Measurements from ENCODE around the gene KCNN3. TPM values are rescaled to one million over a fixed set of nuclear protein-coding genes. Genes with fewer than 3 reads are reported as not detected.

KCNN3 gene
- total RNA-seq, 1 experiment from 2014 or later: not detected

- Histone ChIP-seq H3K9me3 (replicated peaks) (no peaks in the 10 kb centered on the region), H3K27me3 (replicated peaks) (peaks cover 16% of the 10 kb centered on the region; the same call in 1 of the 2 replicates), H3K4me1 (replicated peaks) (no peaks in the 10 kb centered on the region), H3K4me3 (no peak overlapping the region), H3K27ac (no peak overlapping the region), H3K36me3 (no peaks in the 10 kb centered on the region)
- DNase-seq (ENCODE audit: low read depth in 1 of 2, low spot score in 2 of 2): no peak
These were observed 110.3 kb downstream of the KCNN3 start for GRCh38 chr1:154759793-154760192.

- Histone ChIP-seq H3K27me3 (replicated peaks) (peaks cover 21% of the 10 kb centered on the region; the same call in 1 of the 2 replicates), H3K9me3 (replicated peaks) (no peaks in the 10 kb centered on the region)
These were observed 110.9 kb downstream of the KCNN3 start for GRCh38 chr1:154759196-154759595.

GRCh38 chr1:154758346-154758745 is 111.7 kb downstream of the KCNN3 start:
- no peak for DNase-seq (ENCODE audit: low read depth in 1 of 2, low spot score in 2 of 2)
- Histone ChIP-seq H3K9me3 (replicated peaks) (no peaks in the 10 kb centered on the region), H3K36me3 (no peaks in the 10 kb centered on the region), H3K27ac (no peak overlapping the region), H3K4me3 (no peak overlapping the region), H3K4me1 (replicated peaks) (no peaks in the 10 kb centered on the region), H3K27me3 (replicated peaks) (peaks cover 16% of the 10 kb centered on the region; the same call in 1 of the 2 replicates)

More at GRCh38 chr1:154759196-154759595, 110.9 kb downstream of the KCNN3 start:
- Histone ChIP-seq H3K4me3 (no peak overlapping the region), H3K4me1 (replicated peaks) (no peaks in the 10 kb centered on the region), H3K36me3 (no peaks in the 10 kb centered on the region), H3K27ac (no peak overlapping the region)
- DNase-seq (ENCODE audit: low read depth in 1 of 2, low spot score in 2 of 2): no peak

GRCh38 chr1:154756793-154757548 is 113.1 kb downstream of the KCNN3 start:
- Histone ChIP-seq H3K9me3 (replicated peaks) (no peaks in the 10 kb centered on the region), H3K4me1 (replicated peaks) (no peaks in the 10 kb centered on the region), H3K27ac (no peak overlapping the region), H3K27me3 (replicated peaks) (peaks cover 8% of the 10 kb centered on the region; the same call in 1 of the 2 replicates), H3K4me3 (no peak overlapping the region), H3K36me3 (no peaks in the 10 kb centered on the region)
- no peak for DNase-seq (ENCODE audit: low read depth in 1 of 2, low spot score in 2 of 2)

GRCh38 chr1:154755858-154756730 is 114.0 kb downstream of the KCNN3 start:
- H3K27me3 ChIP-seq (replicated peaks): peaks cover 9% of the 10 kb centered on the region
- no peaks in the 10 kb centered on the region for H3K4me1 ChIP-seq (replicated peaks)

GRCh38 chr1:154753426-154753825 is 116.7 kb downstream of the KCNN3 start:
- H3K27ac ChIP-seq: no peak overlapping the region
- no peak overlapping the region for H3K4me3 ChIP-seq
- peaks cover 17% of the 10 kb centered on the region for H3K27me3 ChIP-seq (replicated peaks)
- H3K4me1 ChIP-seq (replicated peaks): no peaks in the 10 kb centered on the region
- H3K9me3 ChIP-seq (replicated peaks): no peaks in the 10 kb centered on the region
- no peak for DNase-seq (ENCODE audit: low read depth in 1 of 2, low spot score in 2 of 2)
- no peaks in the 10 kb centered on the region for H3K36me3 ChIP-seq

More at GRCh38 chr1:154755858-154756730, 114.0 kb downstream of the KCNN3 start:
- no peak overlapping the region for H3K27ac ChIP-seq
- no peak for DNase-seq (ENCODE audit: low read depth in 1 of 2, low spot score in 2 of 2)
- H3K4me3 ChIP-seq: no peak overlapping the region
- H3K9me3 ChIP-seq (replicated peaks): no peaks in the 10 kb centered on the region
- H3K36me3 ChIP-seq: no peaks in the 10 kb centered on the region

GRCh38 chr1:154752273-154753030 is 117.6 kb downstream of the KCNN3 start:
- H3K27me3 ChIP-seq (replicated peaks): peaks cover 17% of the 10 kb centered on the region

GRCh38 chr1:154751690-154752089 is 118.4 kb downstream of the KCNN3 start:
- Histone ChIP-seq H3K4me3 (no peak overlapping the region), H3K4me1 (replicated peaks) (no peaks in the 10 kb centered on the region), H3K9me3 (replicated peaks) (no peaks in the 10 kb centered on the region), H3K27ac (no peak overlapping the region), H3K27me3 (replicated peaks) (peaks cover 17% of the 10 kb centered on the region), H3K36me3 (no peaks in the 10 kb centered on the region)
- no peak for DNase-seq (ENCODE audit: low read depth in 1 of 2, low spot score in 2 of 2)

More at GRCh38 chr1:154752273-154753030, 117.6 kb downstream of the KCNN3 start:
- Histone ChIP-seq H3K4me3 (no peak overlapping the region), H3K27ac (no peak overlapping the region), H3K4me1 (replicated peaks) (no peaks in the 10 kb centered on the region), H3K9me3 (replicated peaks) (no peaks in the 10 kb centered on the region), H3K36me3 (no peaks in the 10 kb centered on the region)
- no peak for DNase-seq (ENCODE audit: low read depth in 1 of 2, low spot score in 2 of 2)

GRCh38 chr1:154750681-154751665 is 119.1 kb downstream of the KCNN3 start:
- no peaks in the 10 kb centered on the region for H3K4me1 ChIP-seq (replicated peaks)
- DNase-seq (ENCODE audit: low read depth in 1 of 2, low spot score in 2 of 2): no peak
- no peak overlapping the region for H3K4me3 ChIP-seq
- no peaks in the 10 kb centered on the region for H3K9me3 ChIP-seq (replicated peaks)
- H3K36me3 ChIP-seq: no peaks in the 10 kb centered on the region
- peaks cover 17% of the 10 kb centered on the region for H3K27me3 ChIP-seq (replicated peaks)
- no peak overlapping the region for H3K27ac ChIP-seq

GRCh38 chr1:154749078-154749760 is 120.9 kb downstream of the KCNN3 start:
- H3K27ac ChIP-seq: no peak overlapping the region
- no peaks in the 10 kb centered on the region for H3K36me3 ChIP-seq
- H3K27me3 ChIP-seq (replicated peaks): peaks cover 12% of the 10 kb centered on the region
- H3K4me3 ChIP-seq: no peak overlapping the region
- H3K9me3 ChIP-seq (replicated peaks): no peaks in the 10 kb centered on the region
- no peaks in the 10 kb centered on the region for H3K4me1 ChIP-seq (replicated peaks)
- DNase-seq (ENCODE audit: low read depth in 1 of 2, low spot score in 2 of 2): peak; percentile 32 to 64

GRCh38 chr1:154748405-154748775 is 121.7 kb downstream of the KCNN3 start:
- peaks cover 15% of the 10 kb centered on the region for H3K27me3 ChIP-seq (replicated peaks)
- no peak overlapping the region for H3K27ac ChIP-seq

GRCh38 chr1:154747740-154748404 is 122.2 kb downstream of the KCNN3 start:
- Histone ChIP-seq H3K27me3 (replicated peaks) (peaks cover 15% of the 10 kb centered on the region), H3K4me1 (replicated peaks) (no peaks in the 10 kb centered on the region), H3K36me3 (no peaks in the 10 kb centered on the region), H3K27ac (no peak overlapping the region), H3K9me3 (replicated peaks) (no peaks in the 10 kb centered on the region), H3K4me3 (no peak overlapping the region)
- no peak for DNase-seq (ENCODE audit: low read depth in 1 of 2, low spot score in 2 of 2)

More at GRCh38 chr1:154748405-154748775, 121.7 kb downstream of the KCNN3 start:
- no peaks in the 10 kb centered on the region for H3K9me3 ChIP-seq (replicated peaks)
- no peak overlapping the region for H3K4me3 ChIP-seq
- H3K36me3 ChIP-seq: no peaks in the 10 kb centered on the region
- DNase-seq (ENCODE audit: low read depth in 1 of 2, low spot score in 2 of 2): no peak
- H3K4me1 ChIP-seq (replicated peaks): no peaks in the 10 kb centered on the region
